ENCODE results near the gene CGNL1. TPM values are rescaled to one million over a fixed set of nuclear protein-coding genes. Genes with fewer than 3 reads are reported as not detected.

CGNL1 gene
- total RNA-seq, 1 experiment from 2014 or later, result 34.6 TPM

DNA sequence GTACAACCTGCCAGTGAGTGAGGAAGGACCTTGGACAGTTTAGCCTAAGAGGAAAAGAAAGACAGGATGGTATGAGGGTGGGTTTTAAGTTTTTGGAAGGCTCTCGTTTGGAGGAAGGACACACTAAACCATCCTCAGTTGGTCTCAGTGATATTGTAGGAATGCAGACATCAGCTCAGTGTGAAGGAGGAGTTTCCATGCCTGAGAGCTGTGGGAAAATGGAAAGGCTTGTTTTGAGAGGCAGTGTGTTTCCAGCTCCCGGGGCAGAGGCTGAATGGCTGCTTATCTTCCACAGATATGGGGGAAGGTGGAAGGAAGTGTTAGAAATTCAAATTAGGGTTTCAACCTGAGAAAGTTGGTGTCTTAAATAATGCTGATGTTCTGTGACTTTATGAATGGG, 125.8 kb downstream of the CGNL1 start:
- Mint-ChIP-seq H3K36me3 (ENCODE audit: insufficient read depth in 1 of 3, low read depth in 3 of 3) (peaks cover 0 to 4% (median 0%) of the 10 kb centered on the region in 3 experiments; a peak in 2 of 7 replicates), H3K4me3 (no peak overlapping the region), H3K9me3 (no peaks in the 10 kb centered on the region), H3K4me1 (peaks cover 33 to 39% of the 10 kb centered on the region in 2 experiments), H3K27ac (peak overlapping the region in 2 of 3 experiments; percentile 25 to 34; a peak in 4 of 7 replicates), H3K27me3 (ENCODE audit: low read depth) (peaks cover 2% of the 10 kb centered on the region; the same call in 1 of the 2 replicates)
- Histone ChIP-seq H3K9me3 (ENCODE audit: control insufficient read depth, low read depth, low read length) (no peaks in the 10 kb centered on the region), H3K23me2 (ENCODE audit: insufficient read length, low read depth, low read length, poor library complexity, severe bottlenecking) (no peaks in the 10 kb centered on the region), H3K4me2 (ENCODE audit: insufficient read depth, insufficient read length, low read length) (no peak overlapping the region), H2AK5ac (ENCODE audit: insufficient read length, low read length) (no peak overlapping the region), H3K79me1 (ENCODE audit: insufficient read depth, low read depth, low read length, poor library complexity, severe bottlenecking) (no peaks in the 10 kb centered on the region), H3T11ph (ENCODE audit: low read length) (no peak overlapping the region), H4K91ac (ENCODE audit: insufficient read length, low read depth, low read length) (no peak overlapping the region), H3K18ac (ENCODE audit: insufficient read length, low read depth, low read length) (no peak overlapping the region), H2BK15ac (ENCODE audit: low read depth, low read length) (no peak overlapping the region), H2AFZ (ENCODE audit: low read length) (no peak overlapping the region), H4K20me1 (ENCODE audit: control insufficient read depth, insufficient read depth, insufficient read length) (no peaks in the 10 kb centered on the region), H3K79me2 (ENCODE audit: insufficient read depth, low read length) (no peaks in the 10 kb centered on the region), H3K27ac (ENCODE audit: insufficient read length, low read depth, low read length) (no peak overlapping the region), H3K14ac (ENCODE audit: insufficient read depth, low read length) (no peak overlapping the region), H3K9ac (ENCODE audit: extremely low read depth, insufficient read length, low read length) (no peak overlapping the region), H3K23ac (ENCODE audit: insufficient read length, low read depth, low read length) (no peak overlapping the region), H3K4ac (ENCODE audit: low read depth, low read length) (no peak overlapping the region), H2BK12ac (ENCODE audit: insufficient read length, low read depth, low read length) (no peak overlapping the region), H4K5ac (ENCODE audit: insufficient read length, low read depth, low read length) (no peak overlapping the region), H4K8ac (replicated peaks; ENCODE audit: insufficient read length, low read depth, low read length) (no peak overlapping the region), H2BK120ac (ENCODE audit: low read depth, low read length, poor library complexity, severe bottlenecking) (no peak overlapping the region), H3K27me3 (ENCODE audit: insufficient read depth, low read length) (no peaks in the 10 kb centered on the region), H2BK20ac (ENCODE audit: low read depth, low read length, poor library complexity, severe bottlenecking) (no peak overlapping the region), H2BK5ac (ENCODE audit: insufficient read length, low read length) (no peak overlapping the region), H3K56ac (ENCODE audit: insufficient read length, low read depth, low read length) (no peak overlapping the region), H3K4me1 (ENCODE audit: insufficient read depth, low read length) (peaks cover 3% of the 10 kb centered on the region; the same call in 1 of the 2 replicates)
- DNase-seq, result no peak
- no CpG with 5 or more reads among the region's 2 CpGs for WGBS (ENCODE audit: extremely low coverage, insufficient read length, low lambda C conversion rate)
- TF ChIP-seq, protein P1, sequence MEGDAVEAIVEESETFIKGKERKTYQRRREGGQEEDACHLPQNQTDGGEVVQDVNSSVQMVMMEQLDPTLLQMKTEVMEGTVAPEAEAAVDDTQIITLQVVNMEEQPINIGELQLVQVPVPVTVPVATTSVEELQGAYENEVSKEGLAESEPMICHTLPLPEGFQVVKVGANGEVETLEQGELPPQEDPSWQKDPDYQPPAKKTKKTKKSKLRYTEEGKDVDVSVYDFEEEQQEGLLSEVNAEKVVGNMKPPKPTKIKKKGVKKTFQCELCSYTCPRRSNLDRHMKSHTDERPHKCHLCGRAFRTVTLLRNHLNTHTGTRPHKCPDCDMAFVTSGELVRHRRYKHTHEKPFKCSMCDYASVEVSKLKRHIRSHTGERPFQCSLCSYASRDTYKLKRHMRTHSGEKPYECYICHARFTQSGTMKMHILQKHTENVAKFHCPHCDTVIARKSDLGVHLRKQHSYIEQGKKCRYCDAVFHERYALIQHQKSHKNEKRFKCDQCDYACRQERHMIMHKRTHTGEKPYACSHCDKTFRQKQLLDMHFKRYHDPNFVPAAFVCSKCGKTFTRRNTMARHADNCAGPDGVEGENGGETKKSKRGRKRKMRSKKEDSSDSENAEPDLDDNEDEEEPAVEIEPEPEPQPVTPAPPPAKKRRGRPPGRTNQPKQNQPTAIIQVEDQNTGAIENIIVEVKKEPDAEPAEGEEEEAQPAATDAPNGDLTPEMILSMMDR (conservative IDR thresholded peaks at IDR 0.05), result no peak
